NCI-H1105 (cell line): ENCODE measurements around the gene ACTRT3.
A peak's percentile ranks its signal among the peaks of the same experiment; 100 is the strongest.
"Not testable (repeated sequence)": the region's sequence is repeated elsewhere in the genome, so short reads cannot be mapped to it uniquely, and the experiment has no call there.

Experiments used
- DNase-seq: peaks from one replicate; lab custom pipeline; 2025; lab: John Stamatoyannopoulos, UW

The ACTRT3 gene

GRCh38 chr3:169772897-169773816 lies 3.8 kb upstream of the ACTRT3 start, which contains the start of gene MYNN:
Gene MYNN (plus strand): TSS chr3:169773396. CDS start chr3:169774296, 900 bp downstream.
- DNase-seq, result peak; percentile 98

GRCh38 chr3:169772305-169772896 lies 3.0 kb upstream of the ACTRT3 start:
- DNase-seq, result peak; percentile 97

GRCh38 chr3:169771497-169772304 lies 2.3 kb upstream of the ACTRT3 start:
- DNase-seq, result peak; percentile 97

- DNase-seq, result peak; percentile 99
These were observed 4.3 kb downstream of the ACTRT3 start, which contains the start of gene TERC for GRCh38 chr3:169764882-169765612. Gene TERC (minus strand): TSS chr3:169765060.

GRCh38 chr3:169764312-169764881 lies 5.0 kb downstream of the ACTRT3 start:
- DNase-seq, result peak; percentile 62

- DNase-seq, result no peak
These were observed 8.9 kb downstream of the ACTRT3 start for GRCh38 chr3:169760479-169760878.

- no peak for DNase-seq
These were observed 10.1 kb downstream of the ACTRT3 start for GRCh38 chr3:169759256-169759655.

- DNase-seq, result no peak
These were observed 10.9 kb downstream of the ACTRT3 start for GRCh38 chr3:169758359-169758994.

GRCh38 chr3:169755488-169755887 lies 13.9 kb downstream of the ACTRT3 start:
- no peak for DNase-seq

GRCh38 chr3:169754711-169755110 lies 14.7 kb downstream of the ACTRT3 start:
- DNase-seq, result no peak

GRCh38 chr3:169751875-169752274 lies 17.5 kb downstream of the ACTRT3 start:
- DNase-seq, result no peak

- DNase-seq, result no peak
These were observed 18.7 kb downstream of the ACTRT3 start for GRCh38 chr3:169750665-169751064.

GRCh38 chr3:169748670-169749069 lies 20.7 kb downstream of the ACTRT3 start:
- DNase-seq, result no peak

GRCh38 chr3:169746924-169747323 lies 22.4 kb downstream of the ACTRT3 start:
- DNase-seq, result no peak

- DNase-seq, result peak; percentile 44
These were observed 24.9 kb downstream of the ACTRT3 start for GRCh38 chr3:169744366-169745054.

- DNase-seq, result no peak
These were observed 30.3 kb downstream of the ACTRT3 start for GRCh38 chr3:169739067-169739466.

- not testable (repeated sequence) for DNase-seq
These were observed 37.5 kb downstream of the ACTRT3 start for GRCh38 chr3:169731857-169732256.

GRCh38 chr3:169722724-169723123 lies 46.6 kb downstream of the ACTRT3 start:
- DNase-seq, result no peak

- not testable (repeated sequence) for DNase-seq
These were observed 50.9 kb downstream of the ACTRT3 start for GRCh38 chr3:169718415-169718814.
